ENCODE results near the gene NOSIP.

Gene NOSIP

DNA sequence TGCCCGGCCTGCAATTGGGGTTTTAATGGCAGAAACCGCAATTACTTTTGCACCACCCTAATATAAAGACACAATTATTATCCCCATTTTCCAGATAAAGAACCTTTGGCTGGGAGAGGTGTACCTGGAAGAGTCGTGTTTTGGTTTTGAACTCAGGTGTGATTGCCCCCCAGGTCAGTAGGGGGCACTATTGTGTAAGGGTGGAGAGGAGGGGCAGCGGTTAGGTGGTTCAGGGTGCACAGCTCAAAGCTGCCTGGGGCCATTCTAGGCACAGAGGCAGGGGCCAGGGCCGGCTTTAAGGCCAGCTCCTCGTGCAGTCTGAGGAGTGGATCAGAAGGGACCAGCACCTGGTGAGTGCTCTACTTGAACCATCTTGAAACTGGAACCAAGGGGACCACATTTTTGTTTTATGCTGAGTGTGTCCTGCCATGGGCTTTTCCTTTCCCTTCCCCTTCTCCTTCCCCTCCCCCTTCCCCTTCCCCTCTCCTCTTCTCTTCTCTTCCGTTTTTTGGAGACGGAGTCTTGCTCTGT, 73.7 kb downstream of the NOSIP start:
- DNase-seq (ENCODE audit: low read depth) = peak; percentile 71
